GM12892 (cell line): ENCODE results near the gene SPC25.

ENCODE experiments used
- POLR2A ChIP-seq: IDR thresholded peaks from 2 replicates; pipeline ENCODE4 v1.6.1; 2011; ENCODE audit warnings: low read depth, low read length, control low read depth
- POLR2AphosphoS5 ChIP-seq: IDR thresholded peaks from 2 replicates; pipeline ENCODE4 v1.6.1; 2011; ENCODE audit warnings: low read depth, low read length, control low read depth

- no peak for TF ChIP-seq POLR2A
- TF ChIP-seq POLR2AphosphoS5, result no peak
Observed at GRCh38 chr2:168852481-168852880, 37.7 kb downstream of the SPC25 start.
